GM12864 (cell line): ENCODE results near the gene CDK5RAP3.

Experiments
- DNase-seq: peaks from one replicate; pipeline ENCODE4 v3.0.0-alpha.2; 2011; ENCODE audit warnings: low read depth
- H3K4me3 ChIP-seq: 2 replicates; pipeline ENCODE4 v1.5.1; 2011; ENCODE audit warnings: mild to moderate bottlenecking, low read depth, low read length, control low read depth
- CTCF ChIP-seq: IDR thresholded peaks from 2 replicates; pipeline ENCODE4 v1.5.1; 2011; ENCODE audit warnings: low read depth, mild to moderate bottlenecking, moderate library complexity, low read length, control low read depth, inconsistent platforms; ENCODE audit errors: missing control alignments

CDK5RAP3 gene

GRCh38 chr17:48028736-48029135 is 57.8 kb downstream of the CDK5RAP3 start:
- TF ChIP-seq CTCF, result no peak
- no peak for DNase-seq
- H3K4me3 ChIP-seq, result no peak overlapping the region

- H3K4me3 ChIP-seq, result no peak overlapping the region
- TF ChIP-seq CTCF, result no peak
- no peak for DNase-seq
Measured at GRCh38 chr17:48030531-48030930, 59.6 kb downstream of the CDK5RAP3 start.
